Measurements from ENCODE around the gene PPP1R9A.

The PPP1R9A gene

GRCh38 chr7:95262875-95263274 is 355.5 kb downstream of the PPP1R9A start:
- no peak for DNase-seq (ENCODE audit: low read depth in 2 of 2)

DNA sequence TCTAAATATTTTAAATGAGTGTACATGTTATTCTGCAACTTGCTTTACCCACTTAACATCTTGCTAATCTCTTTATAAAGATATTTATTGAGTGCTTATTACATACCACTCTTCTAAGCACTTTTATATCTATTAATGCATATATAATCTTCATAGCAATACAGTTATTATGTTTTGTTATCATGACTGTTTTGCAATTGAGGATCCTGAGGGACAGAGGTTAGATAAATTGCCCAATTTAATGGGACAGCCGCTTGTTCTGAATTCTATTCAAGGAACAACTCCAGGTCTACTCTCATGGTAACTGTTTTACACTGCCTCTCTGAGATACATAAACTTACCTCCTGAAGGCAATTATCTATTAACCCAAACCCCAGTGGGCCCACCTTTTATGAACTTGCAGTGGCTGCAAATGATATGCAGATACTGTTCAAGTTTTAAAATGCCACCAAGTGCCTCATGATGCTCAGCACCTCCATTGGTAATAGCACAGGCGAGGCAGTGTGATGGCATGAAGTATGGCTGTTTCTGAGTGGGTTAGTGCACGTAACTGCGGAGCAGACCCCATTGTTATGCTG is 356.5 kb downstream of the PPP1R9A start:
- no peak for DNase-seq (ENCODE audit: low read depth in 2 of 2)

DNA sequence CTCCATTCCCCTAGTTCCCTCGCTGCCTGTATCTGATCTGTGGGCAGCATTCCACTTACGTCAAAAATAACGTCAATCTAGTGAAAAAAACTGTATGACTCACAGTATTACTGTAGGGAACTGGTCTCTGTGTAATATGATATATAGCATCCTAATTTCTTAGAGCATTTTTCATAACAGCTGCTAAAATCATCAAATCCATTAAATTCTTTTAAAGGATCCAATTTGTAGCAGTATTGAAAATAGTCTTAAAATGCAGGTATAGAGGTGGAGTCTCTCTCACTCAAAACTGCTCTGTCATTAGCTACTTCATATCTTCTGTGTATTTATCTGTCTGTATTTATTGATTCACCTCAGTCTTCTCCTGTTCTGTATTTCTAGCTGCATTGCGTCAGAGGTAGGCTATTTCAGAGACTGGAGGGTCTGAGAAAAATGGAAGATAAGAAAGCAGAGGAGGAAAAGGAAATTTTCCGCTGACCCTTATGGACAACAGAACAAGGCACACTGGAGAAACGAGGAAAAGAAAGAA is 357.0 kb downstream of the PPP1R9A start:
- no peak for DNase-seq (ENCODE audit: low read depth in 2 of 2)

DNA sequence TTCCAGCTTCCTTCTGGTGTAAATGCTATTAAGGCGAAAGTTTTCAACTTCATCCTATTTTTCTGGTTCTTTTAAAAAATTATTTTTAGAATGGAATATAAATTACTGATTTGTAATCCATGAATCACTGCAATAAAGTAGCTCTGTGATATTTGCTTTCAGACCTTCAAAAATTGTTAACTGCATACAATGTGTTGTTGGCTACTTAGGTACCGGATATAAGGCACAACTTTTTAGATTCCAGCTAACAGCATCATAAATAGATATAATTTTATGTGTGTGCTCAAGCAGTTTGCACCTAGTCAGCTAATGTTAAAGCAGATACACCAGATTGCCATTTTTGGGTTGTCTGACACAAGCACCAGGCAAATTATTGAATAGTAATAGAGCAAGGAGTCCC is 358.2 kb downstream of the PPP1R9A start:
- no peak for DNase-seq (ENCODE audit: low read depth in 2 of 2)

- DNase-seq (ENCODE audit: low read depth in 2 of 2) = no peak
Measured at GRCh38 chr7:95267754-95268153, 360.4 kb downstream of the PPP1R9A start.

GRCh38 chr7:95269640-95270039 is 362.2 kb downstream of the PPP1R9A start:
- no peak for DNase-seq (ENCODE audit: low read depth in 2 of 2)

DNA sequence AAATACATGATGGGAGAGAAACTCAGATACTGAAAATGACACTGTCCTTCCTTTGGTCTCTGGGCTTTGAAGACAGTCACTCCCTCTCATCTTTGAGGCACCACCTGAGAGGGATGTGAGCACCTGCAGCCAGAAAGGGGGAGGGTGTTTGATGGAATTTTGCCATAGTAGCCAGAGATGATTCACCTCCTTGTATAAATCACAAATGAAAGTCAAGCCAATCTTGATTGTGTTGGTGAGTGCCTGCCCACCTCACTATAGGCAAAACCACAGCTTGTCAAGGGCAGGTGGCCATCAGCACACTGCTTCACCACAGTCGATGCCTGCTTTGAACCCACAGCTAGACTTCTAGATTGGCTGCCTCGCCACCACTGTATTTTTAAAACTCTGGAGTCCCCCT is 368.7 kb downstream of the PPP1R9A start:
- DNase-seq (ENCODE audit: low read depth in 2 of 2) = no peak

- no peak for DNase-seq (ENCODE audit: low read depth in 2 of 2)
Measured at GRCh38 chr7:95279417-95279816, 372.0 kb downstream of the PPP1R9A start.

GRCh38 chr7:95286096-95286495 is 378.7 kb downstream of the PPP1R9A start:
- no peak for DNase-seq (ENCODE audit: low read depth in 2 of 2)

DNA sequence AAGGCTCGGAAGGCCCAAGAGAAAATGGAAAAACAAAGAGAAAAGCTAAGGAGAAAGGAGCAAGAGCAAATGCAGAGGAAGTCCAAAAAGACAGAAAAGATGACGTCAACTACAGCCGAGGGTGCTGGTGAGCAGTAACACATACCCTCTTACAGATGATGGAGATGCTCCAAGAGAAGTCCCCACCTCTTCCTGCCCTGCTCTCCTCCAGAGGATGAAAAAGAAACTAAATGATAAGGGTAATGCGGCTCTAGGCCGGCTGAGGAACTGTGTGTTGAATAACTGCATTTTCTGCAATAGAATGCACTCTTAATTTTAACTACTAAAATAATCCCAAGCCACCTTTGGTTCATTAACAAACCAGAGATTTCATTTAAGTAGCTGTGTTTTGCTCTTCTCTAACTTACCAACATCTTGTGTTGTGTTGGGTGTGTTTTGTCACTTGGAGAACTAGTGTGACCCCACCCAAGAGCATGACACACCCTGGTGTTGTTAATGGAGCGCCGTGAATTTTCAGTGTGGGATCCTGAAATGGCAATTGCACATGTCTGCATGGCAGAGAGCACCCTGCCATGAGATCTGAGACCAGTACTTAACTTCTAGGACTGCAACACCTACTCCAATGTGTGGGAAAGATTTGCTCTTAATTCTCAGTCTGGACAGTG is 382.9 kb downstream of the PPP1R9A start:
- DNase-seq (ENCODE audit: low read depth in 2 of 2) = no peak

- DNase-seq (ENCODE audit: low read depth in 2 of 2) = no peak
Measured at GRCh38 chr7:95295397-95295796, 388.0 kb downstream of the PPP1R9A start.

DNA sequence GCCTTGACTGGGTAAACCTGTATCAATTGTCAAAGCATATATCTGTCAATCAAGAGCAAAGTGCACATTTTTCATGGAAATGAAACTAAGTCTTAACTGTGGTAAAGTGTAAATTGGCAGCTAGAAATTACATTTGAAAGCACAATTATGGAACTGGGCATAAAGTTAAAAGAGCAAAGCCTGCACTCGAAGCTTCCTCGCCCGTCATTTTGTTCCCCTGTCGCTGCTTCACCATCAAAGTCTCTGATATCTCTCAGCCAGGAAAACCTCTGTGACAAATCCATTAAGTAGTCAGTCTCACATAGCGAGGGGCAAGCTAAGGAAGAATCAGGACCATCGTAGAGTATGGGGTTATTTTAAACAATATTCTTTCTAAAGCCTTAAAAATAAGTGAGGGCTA is 389.1 kb downstream of the PPP1R9A start:
- DNase-seq (ENCODE audit: low read depth in 2 of 2) = no peak

DNA sequence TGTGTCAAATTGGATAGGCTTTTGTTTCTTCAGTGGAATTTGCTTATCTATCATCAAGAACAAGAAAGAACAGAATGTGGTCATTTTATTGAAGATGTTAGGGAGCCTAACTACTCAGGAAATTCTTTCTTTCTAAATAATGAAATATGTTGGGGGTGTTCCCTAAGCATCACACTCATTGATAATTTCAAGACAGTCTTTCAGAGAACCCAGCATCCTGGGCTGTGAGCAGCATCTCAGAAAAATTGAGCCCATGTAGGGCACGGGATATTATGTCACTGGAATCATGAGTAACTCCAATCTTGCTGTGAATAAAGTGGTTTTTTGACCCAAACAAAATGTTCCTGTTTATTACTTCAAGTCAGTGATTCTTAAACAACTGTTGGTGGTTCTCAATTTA is 389.6 kb downstream of the PPP1R9A start:
- no peak for DNase-seq (ENCODE audit: low read depth in 2 of 2)

DNA sequence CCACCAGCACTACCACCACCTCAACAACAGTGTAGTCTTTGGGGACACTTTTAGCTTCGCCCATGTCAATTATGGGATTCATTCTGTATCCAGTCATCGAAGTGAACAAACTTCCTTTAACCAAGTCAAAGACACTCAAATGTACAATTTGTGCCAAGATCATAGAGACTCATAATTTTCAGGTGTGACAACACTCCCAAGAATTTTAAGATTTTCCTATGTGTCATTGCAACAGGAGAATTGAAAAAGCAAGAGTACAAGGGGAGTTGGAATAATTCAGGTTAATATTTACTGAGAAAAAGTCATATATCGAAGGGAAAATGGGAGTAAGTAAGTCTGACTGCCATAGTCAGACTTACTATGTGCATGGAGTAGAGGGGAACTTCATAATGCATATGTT is 390.7 kb downstream of the PPP1R9A start:
- DNase-seq (ENCODE audit: low read depth in 2 of 2) = no peak

- DNase-seq (ENCODE audit: low read depth in 2 of 2) = no peak
Measured at GRCh38 chr7:95303013-95303905, 395.9 kb downstream of the PPP1R9A start.

- DNase-seq (ENCODE audit: low read depth in 2 of 2) = no peak
Measured at GRCh38 chr7:95304990-95305389, 397.6 kb downstream of the PPP1R9A start.

- no peak for DNase-seq (ENCODE audit: low read depth in 2 of 2)
Measured at GRCh38 chr7:95309951-95310350, 402.6 kb downstream of the PPP1R9A start.

DNA sequence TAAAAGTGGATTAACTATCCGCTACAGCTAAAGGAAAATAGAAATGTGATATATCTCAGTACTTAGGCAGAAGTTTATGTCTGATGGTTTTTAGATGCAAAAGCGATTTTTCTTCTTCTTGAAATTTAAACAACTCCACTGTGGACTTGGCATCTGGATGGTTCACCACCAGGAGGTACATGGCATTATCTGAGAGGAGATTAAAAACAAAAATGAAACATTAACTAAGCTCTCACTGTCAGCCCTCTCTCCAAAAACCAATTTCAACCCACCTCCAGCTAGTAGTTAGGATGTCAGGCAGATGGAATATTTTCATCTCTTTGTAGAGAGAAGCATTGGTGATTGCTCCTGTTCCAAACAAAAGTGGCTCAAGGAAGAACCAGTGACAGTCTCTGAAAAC is 404.0 kb downstream of the PPP1R9A start:
- DNase-seq (ENCODE audit: low read depth in 2 of 2) = no peak

DNA sequence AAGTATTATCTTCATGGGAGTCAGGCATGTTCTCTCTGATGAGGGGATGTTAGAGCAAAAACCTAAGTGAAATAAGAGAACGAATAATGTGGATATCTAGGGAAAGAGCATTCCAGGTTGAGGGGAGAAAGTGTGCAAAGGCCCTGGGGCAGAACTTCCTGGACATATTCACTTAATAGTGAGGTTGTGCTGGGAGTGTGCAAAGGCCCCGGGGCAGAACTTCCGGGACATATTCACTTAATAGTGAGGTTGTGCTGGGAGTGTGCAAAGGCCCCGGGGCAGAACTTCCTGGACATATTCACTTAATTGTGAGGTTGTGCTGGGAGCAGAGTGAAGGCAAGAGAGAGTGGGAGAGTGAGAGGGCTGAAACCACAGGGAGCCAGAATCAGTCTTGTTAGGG is 405.2 kb downstream of the PPP1R9A start:
- DNase-seq (ENCODE audit: low read depth in 2 of 2) = no peak

DNA sequence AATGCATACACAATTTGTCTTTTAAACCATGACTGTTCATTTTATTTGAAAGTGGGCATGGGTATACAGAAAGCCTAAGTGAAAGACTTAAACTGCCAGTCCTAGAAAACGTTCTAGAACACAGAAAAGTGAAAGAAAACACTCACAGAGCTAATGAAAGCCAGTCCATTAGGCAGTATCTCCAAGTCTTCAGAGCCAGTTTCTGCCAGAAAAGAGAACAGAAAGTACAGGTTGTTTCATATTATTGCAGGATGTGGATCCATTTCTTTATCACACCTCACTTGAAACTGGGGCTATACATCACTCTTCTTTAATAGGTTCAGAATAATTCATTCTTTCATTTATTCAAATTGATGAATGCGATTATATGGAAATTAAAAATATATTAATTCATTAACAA is 409.2 kb downstream of the PPP1R9A start:
- DNase-seq (ENCODE audit: low read depth in 2 of 2) = no peak

DNA sequence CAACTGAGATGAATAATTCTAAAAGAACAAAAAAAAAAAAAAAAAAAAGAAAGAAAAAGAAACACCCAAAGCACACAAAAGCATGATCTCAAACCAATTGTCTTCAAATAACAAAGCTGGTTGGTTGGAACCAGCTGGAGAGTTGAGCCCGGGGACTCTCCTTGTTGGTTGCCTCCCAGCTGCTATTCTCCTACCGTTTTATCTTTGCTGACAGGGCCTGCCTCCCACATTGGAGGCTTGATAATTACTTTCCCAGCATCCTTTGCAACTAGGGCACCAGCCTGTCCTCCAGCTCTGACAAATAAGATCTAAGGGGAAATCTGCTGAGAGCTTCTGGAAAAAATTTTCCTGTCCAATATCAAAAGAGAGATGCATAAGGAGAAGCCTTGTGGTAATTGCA is 410.2 kb downstream of the PPP1R9A start:
- DNase-seq (ENCODE audit: low read depth in 2 of 2) = no peak

GRCh38 chr7:95317966-95318365 is 410.6 kb downstream of the PPP1R9A start:
- no peak for DNase-seq (ENCODE audit: low read depth in 2 of 2)

All from stimulated activated CD4-positive, alpha-beta T cell treated with anti-CD3 and anti-CD28 coated beads, Interleukin-4, amount 100 ng/mL, for 48 hours (primary cell).